ENCODE measurements around the gene ENDOD1. TPM values are rescaled to one million over a fixed set of nuclear protein-coding genes. Genes with fewer than 3 reads are reported as not detected.

ENDOD1 gene
- total and polyA plus RNA-seq, 2 donors (not counting 1 experiment from before 2014, with no cell fraction given) = 7.0 to 11.7 TPM

GRCh38 chr11:95086836-95087570 is 2.6 kb upstream of the ENDOD1 start:
- no peak for DNase-seq
- H4K20me1 ChIP-seq (ENCODE audit: control insufficient read depth, insufficient read depth, low read length, poor library complexity, severe bottlenecking) = peaks cover 10% of the 10 kb centered on the region
- intact Hi-C loops (cut with micrococcal nuclease) = loop anchor here (5.0 kb wide), 1 partner anchor 145 kb away; the partner anchor contains the start of gene SESN3
- H3K4me3 ChIP-seq (ENCODE audit: control extremely low read depth in 1 of 5, extremely low read depth in 1 of 5, insufficient read depth in 1 of 5, low read depth in 2 of 5, low read length in 4 of 5) = no peak overlapping the region
- no peaks in the 10 kb centered on the region for H3K9me3 Mint-ChIP-seq (ENCODE audit: insufficient read depth)
- ATAC-seq (ENCODE audit: low read depth) = no peak
- no peak overlapping the region for H3K9ac ChIP-seq (ENCODE audit: low read length)
- WGBS (ENCODE audit: insufficient coverage) = no CpG with 5 or more reads among the region's 1 CpG
- H3K27me3 Mint-ChIP-seq = no peaks in the 10 kb centered on the region
- peak overlapping the region in 1 of 2 donors; percentile 6 for H3K27ac ChIP-seq (ENCODE audit: low read length in 2 of 2)
- H3K79me2 ChIP-seq (ENCODE audit: control insufficient read depth, insufficient read depth, low read length) = peaks cover 21% of the 10 kb centered on the region
- TF ChIP-seq, protein P1, sequence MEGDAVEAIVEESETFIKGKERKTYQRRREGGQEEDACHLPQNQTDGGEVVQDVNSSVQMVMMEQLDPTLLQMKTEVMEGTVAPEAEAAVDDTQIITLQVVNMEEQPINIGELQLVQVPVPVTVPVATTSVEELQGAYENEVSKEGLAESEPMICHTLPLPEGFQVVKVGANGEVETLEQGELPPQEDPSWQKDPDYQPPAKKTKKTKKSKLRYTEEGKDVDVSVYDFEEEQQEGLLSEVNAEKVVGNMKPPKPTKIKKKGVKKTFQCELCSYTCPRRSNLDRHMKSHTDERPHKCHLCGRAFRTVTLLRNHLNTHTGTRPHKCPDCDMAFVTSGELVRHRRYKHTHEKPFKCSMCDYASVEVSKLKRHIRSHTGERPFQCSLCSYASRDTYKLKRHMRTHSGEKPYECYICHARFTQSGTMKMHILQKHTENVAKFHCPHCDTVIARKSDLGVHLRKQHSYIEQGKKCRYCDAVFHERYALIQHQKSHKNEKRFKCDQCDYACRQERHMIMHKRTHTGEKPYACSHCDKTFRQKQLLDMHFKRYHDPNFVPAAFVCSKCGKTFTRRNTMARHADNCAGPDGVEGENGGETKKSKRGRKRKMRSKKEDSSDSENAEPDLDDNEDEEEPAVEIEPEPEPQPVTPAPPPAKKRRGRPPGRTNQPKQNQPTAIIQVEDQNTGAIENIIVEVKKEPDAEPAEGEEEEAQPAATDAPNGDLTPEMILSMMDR (IDR thresholded peaks at IDR 0.05) = no peak
- no peak for TF ChIP-seq EZH2 (IDR thresholded peaks at IDR 0.05; ENCODE audit: borderline replicate concordance, insufficient read depth, low read depth, low read length, poor library complexity, severe bottlenecking)
- no peaks in the 10 kb centered on the region for H3K36me3 ChIP-seq (replicated peaks in 1 of 2; ENCODE audit: control extremely low read depth in 1 of 2, control insufficient read depth in 1 of 2, extremely low read depth in 1 of 2, insufficient read depth in 2 of 2, low read length in 1 of 2)
- peaks cover 32% of the 10 kb centered on the region for H3K4me1 Mint-ChIP-seq
- no peak overlapping the region for H3K4me3 Mint-ChIP-seq
- ChIA-PET CTCF (interaction anchor here (4.1 kb wide), 1 partner anchor 18 kb away, joined by 31 read pairs; the partner anchor contains the start of gene SRSF8), POLR2A (no interaction called here)
- H3K9me3 ChIP-seq (ENCODE audit: control extremely low read depth in 1 of 3, control insufficient read depth in 2 of 3, insufficient read depth in 1 of 3, low read length in 2 of 3) = no peaks in the 10 kb centered on the region
- peaks cover 25 to 28% of the 10 kb centered on the region in 2 donors for H3K4me1 ChIP-seq (ENCODE audit: control insufficient read depth in 2 of 2, insufficient read depth in 2 of 2, low read length in 2 of 2)
- H3K27me3 ChIP-seq (replicated peaks in 1 of 4; ENCODE audit: control extremely low read depth in 1 of 4, control insufficient read depth in 3 of 4, insufficient read depth in 4 of 4, low read length in 3 of 4) = no peaks in the 10 kb centered on the region
- H3K27ac Mint-ChIP-seq = no peak overlapping the region
- H2AFZ ChIP-seq (ENCODE audit: insufficient read depth, low read depth, low read length, poor library complexity, severe bottlenecking) = no peak overlapping the region
- H3K4me2 ChIP-seq (replicated peaks; ENCODE audit: low read depth, low read length, poor library complexity, severe bottlenecking) = no peak overlapping the region

All from B cell (primary cell).